HG03103 (cell line): ENCODE measurements around the gene WDR33.
"Not testable (repeated sequence)": the region's sequence is repeated elsewhere in the genome, so short reads cannot be mapped to it uniquely, and the experiment has no call there.

Experiments
- ATAC-seq: cut with Tn5 transposase; IDR thresholded peaks from one replicate; pipeline ENCODE4 v1.9.1; 2021; ENCODE audit warnings: low read depth; ENCODE audit not compliant: unreplicated experiment

WDR33 gene

GRCh38 chr2:127811397-127812321 is 688 bp upstream of the WDR33 start:
- no peak for ATAC-seq

GRCh38 chr2:127810156-127810618 is 784 bp downstream of the WDR33 start:
- no peak for ATAC-seq

- ATAC-seq = no peak
These were observed 3.2 kb downstream of the WDR33 start for GRCh38 chr2:127807678-127808353.

- not testable (repeated sequence) for ATAC-seq
These were observed 4.1 kb downstream of the WDR33 start for GRCh38 chr2:127806860-127807259.

- no peak for ATAC-seq
These were observed 5.5 kb downstream of the WDR33 start for GRCh38 chr2:127805491-127805890.

- ATAC-seq = no peak
These were observed 11.0 kb downstream of the WDR33 start for GRCh38 chr2:127799926-127800325.

GRCh38 chr2:127796389-127796788 is 14.6 kb downstream of the WDR33 start:
- ATAC-seq = no peak

GRCh38 chr2:127794901-127795300 is 16.1 kb downstream of the WDR33 start:
- not testable (repeated sequence) for ATAC-seq

- no peak for ATAC-seq
These were observed 18.2 kb downstream of the WDR33 start for GRCh38 chr2:127792805-127793204.

GRCh38 chr2:127790694-127791529 is 20.1 kb downstream of the WDR33 start:
- ATAC-seq = no peak

- no peak for ATAC-seq
These were observed 24.7 kb downstream of the WDR33 start for GRCh38 chr2:127786048-127786809.

GRCh38 chr2:127784965-127785518 is 25.9 kb downstream of the WDR33 start:
- ATAC-seq = no peak

- ATAC-seq = no peak
These were observed 27.9 kb downstream of the WDR33 start for GRCh38 chr2:127783101-127783500.

GRCh38 chr2:127778850-127779249 is 32.1 kb downstream of the WDR33 start:
- ATAC-seq = no peak

- no peak for ATAC-seq
These were observed 32.5 kb downstream of the WDR33 start for GRCh38 chr2:127778447-127778846.

GRCh38 chr2:127776122-127776780 is 34.7 kb downstream of the WDR33 start:
- no peak for ATAC-seq

GRCh38 chr2:127771756-127772155 is 39.2 kb downstream of the WDR33 start:
- no peak for ATAC-seq

- no peak for ATAC-seq
These were observed 39.8 kb downstream of the WDR33 start for GRCh38 chr2:127770973-127771735.
